GM12878 (cell line): ENCODE measurements around the gene CEP131. TPM values are rescaled to one million over a fixed set of nuclear protein-coding genes. Genes with fewer than 3 reads are reported as not detected.

Experiments
- ATAC-seq: fragments of 200-7000 bp; cut with Tn5 transposase; 3 replicates; pipeline ENCODE4 v1.9.1; 2020; ENCODE audit warnings: mild to moderate bottlenecking, moderate library complexity
- BruUV-seq: library from RNA; stranded (reverse); fragments of 400-500 nt; replicated peaks from 2 replicates; lab custom pipeline; 2021; lab: Mats Ljungman, UMichigan
- CTCF ChIA-PET: fragments of 300-600 bp; sonication (Branson Sonifier 250); formaldehyde crosslinking; extraction: SDS; loops from one replicate; lab custom pipeline; 2021; ENCODE audit warnings: inconsistent platforms; lab: Yijun Ruan, JAX
- POLR2A ChIA-PET: fragments of 350-600 bp; formaldehyde crosslinking; extraction: SDS; loops from one replicate; lab custom pipeline; 2021; ENCODE audit warnings: inconsistent platforms; lab: Charles Lee
- RAD21 ChIA-PET: fragments of 300-600 bp; sonication (Branson Sonifier 250); formaldehyde crosslinking; loops from one replicate; lab custom pipeline; 2023; ENCODE audit warnings: antibody characterized with exemption; ENCODE audit not compliant: unreplicated experiment; lab: Charles Lee
- SMC1A ChIA-PET: fragments of 300-600 bp; sonication (Branson Sonifier 250); formaldehyde crosslinking; loops from one replicate; lab custom pipeline; 2023; ENCODE audit not compliant: unreplicated experiment, uncharacterized antibody; lab: Charles Lee
- DNase-seq: peaks from one replicate; pipeline ENCODE4 v3.0.0-alpha.2; 2011; ENCODE audit warnings: low read depth, low spot score
- FAIRE-seq: peaks from 3 replicates; lab custom pipeline; 2011; peaks lifted over from hg19 to GRCh38; lab: Jason Lieb, UNC
- H2AFZ ChIP-seq: 2 replicates; pipeline ENCODE4 v1.6.0; 2011; ENCODE audit warnings: low read depth, low read length, control low read depth; ENCODE audit not compliant: control insufficient read depth
- H3K27ac ChIP-seq: 2 replicates; pipeline ENCODE4 v1.5.1; 2011; ENCODE audit warnings: control low read depth; ENCODE audit not compliant: control insufficient read depth, insufficient read depth
- H3K27me3 ChIP-seq, 2 experiments: replicated peaks in 1 of 2; 2 replicates each; pipeline versions ENCODE4 v1.6.0 to v1.6.1; 2011; ENCODE audit warnings: low read length in 1 of 2; ENCODE audit not compliant: control insufficient read depth in 2 of 2, insufficient read depth in 2 of 2
- H3K36me3 ChIP-seq, 2 experiments: 2 replicates each; pipeline ENCODE4 v1.5.1; 2011; ENCODE audit warnings: low read length in 1 of 2; ENCODE audit not compliant: control insufficient read depth in 2 of 2, insufficient read depth in 2 of 2
- H3K4me1 ChIP-seq: 2 replicates; pipeline ENCODE4 v1.6.1; 2011; ENCODE audit warnings: mild to moderate bottlenecking, low read length, moderate library complexity, mixed read lengths; ENCODE audit not compliant: control insufficient read depth, insufficient read depth
- H3K4me2 ChIP-seq: 2 replicates; pipeline ENCODE4 v1.6.0; 2011; ENCODE audit warnings: control low read depth; ENCODE audit not compliant: control insufficient read depth, insufficient read depth
- H3K4me3 ChIP-seq: fragments of 200-600 bp; sonication (generic); 2 replicates; pipeline ENCODE4 v1.5.1; 2016
- H3K79me2 ChIP-seq: 2 replicates; pipeline ENCODE4 v1.6.0; 2011; ENCODE audit warnings: low read length; ENCODE audit not compliant: control insufficient read depth, insufficient read depth
- H3K9ac ChIP-seq: 2 replicates; pipeline ENCODE4 v1.8.0; 2011; ENCODE audit warnings: low read length, control low read depth, mixed read lengths; ENCODE audit not compliant: control insufficient read depth, insufficient read depth
- H3K9me3 ChIP-seq: replicated peaks from 3 replicates; pipeline ENCODE4 v1.5.1; 2011; ENCODE audit warnings: mild to moderate bottlenecking, low read length; ENCODE audit not compliant: control insufficient read depth, insufficient read depth
- H4K20me1 ChIP-seq: 2 replicates; pipeline ENCODE4 v1.6.0; 2011; ENCODE audit not compliant: control insufficient read depth, insufficient read depth
- BCL3 ChIP-seq: IDR thresholded peaks from 2 replicates; pipeline ENCODE4 v1.6.1; 2011; ENCODE audit warnings: borderline replicate concordance, low read depth, mild to moderate bottlenecking, moderate library complexity, low read length; ENCODE audit not compliant: insufficient read depth, poor library complexity, severe bottlenecking
- BMI1 ChIP-seq: fragments of 450-650 bp; IDR thresholded peaks from 2 replicates; pipeline ENCODE4 v1.6.1; 2016; ENCODE audit warnings: mild to moderate bottlenecking, moderate library complexity, borderline replicate concordance
- EZH2 ChIP-seq: IDR thresholded peaks from 2 replicates; pipeline ENCODE4 v1.6.1; 2012; ENCODE audit warnings: low read depth, mild to moderate bottlenecking, control low read depth, inconsistent platforms, low read length, borderline replicate concordance; ENCODE audit not compliant: control insufficient read depth
- MLLT1 ChIP-seq: fragments of 450-650 bp; IDR thresholded peaks from 2 replicates; pipeline ENCODE4 v1.6.1; 2016; ENCODE audit warnings: mild to moderate bottlenecking
- PBX3 ChIP-seq: IDR thresholded peaks from 2 replicates; pipeline ENCODE4 v1.6.1; 2011; ENCODE audit warnings: mild to moderate bottlenecking, low read depth, low read length, moderate library complexity; ENCODE audit not compliant: insufficient replicate concordance
- RBBP5 ChIP-seq: fragments of 200-600 bp; sonication (generic); conservative IDR thresholded peaks from 2 replicates; pipeline ENCODE4 v1.6.1; 2016
- RELA ChIP-seq: fragments of 450-650 bp; IDR thresholded peaks from 2 replicates; pipeline ENCODE4 v1.8.0; 2014; ENCODE audit warnings: borderline replicate concordance; ENCODE audit not compliant: partially characterized antibody
- ZBED1 ChIP-seq: IDR thresholded peaks from 2 replicates; pipeline ENCODE4 v1.6.1; 2016; ENCODE audit warnings: borderline replicate concordance
- ZNF207 ChIP-seq: fragments of 450-650 bp; IDR thresholded peaks from 2 replicates; pipeline ENCODE4 v1.6.1; 2014; ENCODE audit warnings: antibody characterized with exemption, mild to moderate bottlenecking, borderline replicate concordance
- WGBS: methylation state at CpG from one replicate; pipeline ENCODE4 v1.1.6; 2016; ENCODE audit warnings: low lambda C conversion rate; ENCODE audit not compliant: insufficient replicate concordance, insufficient coverage; ENCODE audit errors: missing lambda C conversion rate; 5-methylcytosine and 5-hydroxymethylcytosine counted together
- in situ Hi-C: fragments of 300-500 bp; cut with MboI; formaldehyde crosslinking; loops from 9 replicates; pipeline ENCODE4 v1.14.3; 2018; ENCODE audit warnings: mixed read lengths
- intact Hi-C: fragments of 100-400 bp; cut with micrococcal nuclease; formaldehyde crosslinking; loops from one replicate; pipeline ENCODE4 v1.14.2; 2022; ENCODE audit not compliant: unreplicated experiment
- polyA plus RNA-seq, 11 experiments: library from polyadenylated mRNA; depleted of rRNA in 4 of 11; unstranded in 6 of 11; stranded (reverse) in 5 of 11; fragments of >200 nt; fragmentation: Nextera tagmentation in 4 of 11; fragmentation: Illumina TruSeq in 1 of 11; extraction: Ambion mirVana in 4 of 11; extraction: Trizol in 1 of 11; gene quantifications; 1 replicate in 1 of 11; 2 replicates in 10 of 11; pipeline versions ENCODE4 v1.2.1 to v1.2.3, GENCODE V29; 2011 to 2016; ENCODE audit warnings: inconsistent platforms in 2 of 11, missing spikeins in 2 of 11, low read depth in 1 of 11
- total RNA-seq, 4 experiments: library from RNA; depleted of rRNA in 3 of 4; stranded (reverse); fragments of >200 nt in 3 of 4; fragmentation: Illumina TruSeq in 1 of 4; extraction: Trizol in 1 of 4; gene quantifications; 2 replicates each; pipeline versions ENCODE4 v1.2.1 to v1.2.3, GENCODE V29; 2013 to 2021

The CEP131 gene
- total and polyA plus RNA-seq, 10 of the 15 experiments (the other 5 are each of a cell fraction or from before 2014, with no cell fraction given), result 0.05 to 17.3 (median 6.7) TPM

GRCh38 chr17:81148571-81148970 is 74.2 kb downstream of the CEP131 start:
- Histone ChIP-seq H3K4me3 (no peak overlapping the region), H3K79me2 (no peaks in the 10 kb centered on the region), H3K4me1 (no peaks in the 10 kb centered on the region), H3K9ac (no peak overlapping the region), H3K36me3 (no peaks in the 10 kb centered on the region), H3K27me3 (no peaks in the 10 kb centered on the region), H3K27ac (no peak overlapping the region), H3K4me2 (no peak overlapping the region), H2AFZ (no peak overlapping the region), H3K9me3 (no peaks in the 10 kb centered on the region), H4K20me1 (no peaks in the 10 kb centered on the region)
- intact Hi-C loops, result no loop called here
- in situ Hi-C loops, result loop anchor here (5.0 to 25.0 kb wide), 2 partner anchors 94 to 339 kb away; no protein-coding TSS in a partner anchor
- TF ChIP-seq ZBED1 (no peak), RELA (no peak), BCL3 (peak; percentile 99), ZNF207 (no peak), PBX3 (peak; percentile 63), MLLT1 (no peak), RBBP5 (no peak), BMI1 (no peak), EZH2 (no peak)
- SMC1A ChIA-PET, result no interaction called here
- no TSS peak for BruUV-seq
- FAIRE-seq (no peak), DNase-seq (no peak), ATAC-seq (no peak)
- RAD21 ChIA-PET, result no interaction called here
- CTCF ChIA-PET, result interaction anchor here (0.6 kb wide), 1 partner anchor 72 kb away, joined by 3 read pairs; no protein-coding TSS in a partner anchor
- WGBS, result 59% methylated on average over 13 of the region's 15 CpGs
- POLR2A ChIA-PET, result interaction anchor here (0.7 to 1.3 kb wide), 2 partner anchors 73 to 602 kb away, joined by 3 to 5 read pairs; no protein-coding TSS in a partner anchor
